Measurements from ENCODE around the gene TTC22. TPM values are rescaled to one million over a fixed set of nuclear protein-coding genes. Genes with fewer than 3 reads are reported as not detected.
A peak's percentile ranks its signal among the peaks of the same experiment; 100 is the strongest.

The TTC22 gene
- total RNA-seq, 1 experiment from 2014 or later, result 0.59 TPM

GRCh38 chr1:54795356-54795665 lies 5.8 kb downstream of the TTC22 start:
- Histone ChIP-seq H2BK20ac (ENCODE audit: low read depth, low read length, poor library complexity, severe bottlenecking) (no peak overlapping the region), H3K9ac (ENCODE audit: extremely low read depth, insufficient read length, low read length) (no peak overlapping the region), H2BK120ac (ENCODE audit: low read depth, low read length, poor library complexity, severe bottlenecking) (no peak overlapping the region), H3K23me2 (ENCODE audit: insufficient read length, low read depth, low read length, poor library complexity, severe bottlenecking) (no peaks in the 10 kb centered on the region), H3K79me2 (ENCODE audit: insufficient read depth, low read length) (no peaks in the 10 kb centered on the region), H3T11ph (ENCODE audit: low read length) (no peak overlapping the region), H3K4me1 (ENCODE audit: insufficient read depth, low read length) (no peaks in the 10 kb centered on the region; the same call in 1 of the 2 replicates), H3K4ac (ENCODE audit: low read depth, low read length) (no peak overlapping the region), H4K20me1 (ENCODE audit: control insufficient read depth, insufficient read depth, insufficient read length) (no peaks in the 10 kb centered on the region), H2BK15ac (ENCODE audit: low read depth, low read length) (no peak overlapping the region), H2AK5ac (ENCODE audit: insufficient read length, low read length) (no peak overlapping the region), H3K27ac (ENCODE audit: insufficient read length, low read depth, low read length) (no peak overlapping the region), H3K18ac (ENCODE audit: insufficient read length, low read depth, low read length) (no peak overlapping the region), H3K79me1 (ENCODE audit: insufficient read depth, low read depth, low read length, poor library complexity, severe bottlenecking) (no peaks in the 10 kb centered on the region), H2BK12ac (ENCODE audit: insufficient read length, low read depth, low read length) (no peak overlapping the region), H4K91ac (ENCODE audit: insufficient read length, low read depth, low read length) (no peak overlapping the region), H2BK5ac (ENCODE audit: insufficient read length, low read length) (no peak overlapping the region), H3K23ac (ENCODE audit: insufficient read length, low read depth, low read length) (no peak overlapping the region), H3K4me2 (ENCODE audit: insufficient read depth, insufficient read length, low read length) (no peak overlapping the region), H3K56ac (ENCODE audit: insufficient read length, low read depth, low read length) (no peak overlapping the region), H3K27me3 (ENCODE audit: insufficient read depth, low read length) (no peaks in the 10 kb centered on the region; the same call in 1 of the 2 replicates), H4K8ac (replicated peaks; ENCODE audit: insufficient read length, low read depth, low read length) (no peak overlapping the region), H2AFZ (ENCODE audit: low read length) (no peak overlapping the region), H3K9me3 (ENCODE audit: control insufficient read depth, low read depth, low read length) (no peaks in the 10 kb centered on the region), H4K5ac (ENCODE audit: insufficient read length, low read depth, low read length) (no peak overlapping the region), H3K14ac (ENCODE audit: insufficient read depth, low read length) (no peak overlapping the region)
- peaks cover 2 to 3% of the 10 kb centered on the region in 2 experiments; a peak in 2 of 5 replicates for H3K9me3 Mint-ChIP-seq
- H3K4me3 Mint-ChIP-seq, result no peak overlapping the region
- DNase-seq, result no peak
- H3K36me3 Mint-ChIP-seq (ENCODE audit: insufficient read depth in 1 of 3, low read depth in 3 of 3), result no peaks in the 10 kb centered on the region
- WGBS (ENCODE audit: extremely low coverage, insufficient read length, low lambda C conversion rate), result no CpG with 5 or more reads among the region's 4 CpGs
- TF ChIP-seq CTCF (conservative IDR thresholded peaks at IDR 0.05), result no peak
- H3K27ac Mint-ChIP-seq, result 0 out of 7 replicates have a peak overlapping the region, but pooled peaks of 1 of the 3 experiments have one; percentile 8
- H3K27me3 Mint-ChIP-seq (ENCODE audit: low read depth), result peaks cover 13% of the 10 kb centered on the region
- H3K4me1 Mint-ChIP-seq, result peaks cover 27 to 35% of the 10 kb centered on the region in 2 experiments
